ENCODE measurements around the gene CHCHD3.

GRCh38 chr7:133009426-133010252 is 72.3 kb downstream of the CHCHD3 start:
- no peak for TF ChIP-seq CTCF (IDR thresholded peaks at IDR 0.05)
- no peak for TF ChIP-seq SP1 (CRISPR knock-in tag; conservative IDR thresholded peaks at IDR 0.05)
- no peak for TF ChIP-seq PREB (CRISPR knock-in tag; IDR thresholded peaks at IDR 0.05; ENCODE audit: borderline replicate concordance)
- no peak for TF ChIP-seq IRF1 (CRISPR knock-in tag; IDR thresholded peaks at IDR 0.05)
- TF ChIP-seq NFYB (CRISPR knock-in tag; conservative IDR thresholded peaks at IDR 0.05; ENCODE audit: low read depth), result no peak
- TF ChIP-seq MAX (CRISPR knock-in tag; IDR thresholded peaks at IDR 0.05), result no peak

All from WTC11 (cell line).